Neutrophil (primary cell): ENCODE measurements around the gene LAMTOR1.

ENCODE experiments used
- H3K27ac ChIP-seq: fragments of 200-600 bp; sonication (generic); 2 replicates; pipeline ENCODE4 v1.5.1; 2016; ENCODE audit warnings: mild to moderate bottlenecking, moderate library complexity
- H3K27me3 ChIP-seq: fragments of 200-600 bp; sonication (generic); 2 replicates; pipeline ENCODE4 v1.6.0; 2016; ENCODE audit warnings: mild to moderate bottlenecking
- H3K36me3 ChIP-seq: fragments of 200-600 bp; sonication (generic); 2 replicates; pipeline ENCODE4 v1.5.1; 2017
- H3K4me1 ChIP-seq, 2 experiments: fragments of 200-600 bp in 1 of 2; sonication (generic) in 1 of 2; 1 replicate in 1 of 2; 2 replicates in 1 of 2; pipeline versions ENCODE4 v1.5.1 to v1.6.1; 2013 to 2016; ENCODE audit warnings: low read depth in 1 of 2, low read length in 1 of 2, mild to moderate bottlenecking in 1 of 2, moderate library complexity in 1 of 2; ENCODE audit not compliant: control insufficient read depth in 1 of 2, insufficient read depth in 1 of 2
- H3K4me3 ChIP-seq, 2 experiments: fragments of 200-600 bp in 1 of 2; sonication (generic) in 1 of 2; 1 replicate in 1 of 2; 2 replicates in 1 of 2; pipeline ENCODE4 v1.5.1; 2013 to 2016; ENCODE audit warnings: low read depth in 1 of 2, low read length in 1 of 2, mild to moderate bottlenecking in 1 of 2, moderate library complexity in 1 of 2
- H3K9me3 ChIP-seq: fragments of 200-600 bp; sonication (generic); 2 replicates; pipeline ENCODE4 v1.5.1; 2016
- TF ChIP-seq, protein P1 (sequence below): fragments of 200-600 bp; sonication (generic); IDR thresholded peaks from 2 replicates; pipeline ENCODE4 v1.5.1; 2016; ENCODE audit warnings: antibody characterized with exemption

The LAMTOR1 gene

DNA sequence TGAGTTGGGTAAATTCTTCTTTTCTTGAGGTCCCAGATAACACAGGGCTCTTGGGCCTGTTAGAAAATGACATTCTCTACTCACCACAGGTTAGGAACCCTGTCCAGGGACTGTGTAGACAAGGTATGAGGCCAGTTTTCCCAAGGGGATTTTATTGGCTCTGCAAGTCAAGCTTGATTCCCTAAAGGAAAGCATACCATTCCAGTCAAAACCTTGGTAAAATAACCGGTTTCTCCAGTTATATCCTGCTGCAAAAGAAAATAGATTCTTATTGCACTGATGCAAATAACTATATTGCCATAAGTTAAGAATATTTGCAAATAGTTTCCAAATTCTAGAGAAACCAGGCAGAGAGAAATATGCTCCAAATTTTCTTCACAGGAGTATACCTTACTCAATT lies 22.9 kb upstream of the LAMTOR1 start:
- H3K27me3 ChIP-seq = no peaks in the 10 kb centered on the region
- no peak overlapping the region for H3K4me3 ChIP-seq
- no peaks in the 10 kb centered on the region for H3K36me3 ChIP-seq
- no peaks in the 10 kb centered on the region for H3K9me3 ChIP-seq
- no peak overlapping the region for H3K27ac ChIP-seq
- TF ChIP-seq, protein P1, sequence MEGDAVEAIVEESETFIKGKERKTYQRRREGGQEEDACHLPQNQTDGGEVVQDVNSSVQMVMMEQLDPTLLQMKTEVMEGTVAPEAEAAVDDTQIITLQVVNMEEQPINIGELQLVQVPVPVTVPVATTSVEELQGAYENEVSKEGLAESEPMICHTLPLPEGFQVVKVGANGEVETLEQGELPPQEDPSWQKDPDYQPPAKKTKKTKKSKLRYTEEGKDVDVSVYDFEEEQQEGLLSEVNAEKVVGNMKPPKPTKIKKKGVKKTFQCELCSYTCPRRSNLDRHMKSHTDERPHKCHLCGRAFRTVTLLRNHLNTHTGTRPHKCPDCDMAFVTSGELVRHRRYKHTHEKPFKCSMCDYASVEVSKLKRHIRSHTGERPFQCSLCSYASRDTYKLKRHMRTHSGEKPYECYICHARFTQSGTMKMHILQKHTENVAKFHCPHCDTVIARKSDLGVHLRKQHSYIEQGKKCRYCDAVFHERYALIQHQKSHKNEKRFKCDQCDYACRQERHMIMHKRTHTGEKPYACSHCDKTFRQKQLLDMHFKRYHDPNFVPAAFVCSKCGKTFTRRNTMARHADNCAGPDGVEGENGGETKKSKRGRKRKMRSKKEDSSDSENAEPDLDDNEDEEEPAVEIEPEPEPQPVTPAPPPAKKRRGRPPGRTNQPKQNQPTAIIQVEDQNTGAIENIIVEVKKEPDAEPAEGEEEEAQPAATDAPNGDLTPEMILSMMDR = no peak
- peaks cover 49 to 50% of the 10 kb centered on the region in 2 experiments for H3K4me1 ChIP-seq

- TF ChIP-seq, protein P1 = no peak
- Histone ChIP-seq H3K4me3 (no peak overlapping the region), H3K27me3 (no peaks in the 10 kb centered on the region), H3K9me3 (no peaks in the 10 kb centered on the region), H3K27ac (peak overlapping the region; percentile 66), H3K36me3 (no peaks in the 10 kb centered on the region), H3K4me1 (peaks cover 45 to 52% of the 10 kb centered on the region in 2 experiments)
Observed at GRCh38 chr11:72124046-72124445, 20.9 kb upstream of the LAMTOR1 start.

- H3K27me3 ChIP-seq = no peaks in the 10 kb centered on the region
- H3K9me3 ChIP-seq = no peaks in the 10 kb centered on the region
- no peak overlapping the region for H3K4me3 ChIP-seq
- TF ChIP-seq, protein P1 = no peak
- peaks cover 49 to 53% of the 10 kb centered on the region in 2 experiments for H3K4me1 ChIP-seq
- no peaks in the 10 kb centered on the region for H3K36me3 ChIP-seq
- H3K27ac ChIP-seq = peak overlapping the region; percentile 66
Observed at GRCh38 chr11:72123117-72123653, 20.1 kb upstream of the LAMTOR1 start.

DNA sequence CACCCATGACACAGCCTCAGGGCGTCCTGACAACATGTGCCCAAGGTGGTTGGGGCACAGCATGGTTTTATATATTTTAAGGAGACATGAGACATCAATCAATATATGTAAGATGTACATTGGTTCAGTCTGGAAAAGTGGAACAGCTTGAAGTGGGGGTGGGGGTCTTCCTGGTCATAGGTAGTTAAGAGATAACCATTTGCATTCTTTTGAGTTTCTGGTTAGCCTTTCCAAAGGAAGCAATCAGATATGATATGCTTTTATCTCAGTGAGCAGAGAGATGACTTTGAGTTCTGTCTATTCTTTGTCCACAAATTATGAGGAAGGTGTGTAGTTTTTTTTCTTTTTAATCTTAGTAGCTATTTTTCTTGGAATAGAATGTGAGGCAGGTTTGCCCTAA lies 19.5 kb upstream of the LAMTOR1 start:
- Histone ChIP-seq H3K4me1 (peaks cover 55 to 59% of the 10 kb centered on the region in 2 experiments), H3K27me3 (no peaks in the 10 kb centered on the region), H3K4me3 (no peak overlapping the region), H3K27ac (no peak overlapping the region), H3K9me3 (no peaks in the 10 kb centered on the region), H3K36me3 (no peaks in the 10 kb centered on the region)
- TF ChIP-seq, protein P1 = no peak

GRCh38 chr11:72120930-72121329 lies 17.8 kb upstream of the LAMTOR1 start:
- Histone ChIP-seq H3K4me3 (no peak overlapping the region), H3K4me1 (peaks cover 72 to 75% of the 10 kb centered on the region in 2 experiments), H3K36me3 (no peaks in the 10 kb centered on the region), H3K9me3 (no peaks in the 10 kb centered on the region), H3K27me3 (no peaks in the 10 kb centered on the region), H3K27ac (peak overlapping the region; percentile 98)
- TF ChIP-seq, protein P1 = no peak
